HEK293 (cell line): Measurements from ENCODE around the gene BEGAIN.

Source experiments
- OSR2 ChIP-seq: fragments of 450-650 bp; formaldehyde crosslinking; IDR thresholded peaks from 2 replicates; pipeline ENCODE4 v1.5.1; 2016; ENCODE audit warnings: missing biosample characterization, missing genetic modification characterization
- SALL2 ChIP-seq: fragments of 450-650 bp; formaldehyde crosslinking; IDR thresholded peaks from 2 replicates; pipeline ENCODE4 v1.5.0; 2017; ENCODE audit warnings: missing biosample characterization, mild to moderate bottlenecking, missing genetic modification characterization, borderline replicate concordance
- SP2 ChIP-seq: fragments of 450-650 bp; formaldehyde crosslinking; IDR thresholded peaks from 2 replicates; pipeline ENCODE4 v1.5.1; 2016; ENCODE audit warnings: missing biosample characterization, missing genetic modification characterization
- YY2 ChIP-seq: fragments of 450-650 bp; formaldehyde crosslinking; IDR thresholded peaks from 2 replicates; pipeline ENCODE4 v1.5.1; 2016; ENCODE audit warnings: missing biosample characterization, missing genetic modification characterization
- ZBTB49 ChIP-seq: fragments of 450-650 bp; formaldehyde crosslinking; IDR thresholded peaks from 2 replicates; pipeline ENCODE4 v1.5.1; 2016; ENCODE audit warnings: missing biosample characterization, missing genetic modification characterization, low read depth
- ZNF155 ChIP-seq: fragments of 450-650 bp; formaldehyde crosslinking; IDR thresholded peaks from 2 replicates; pipeline ENCODE4 v1.5.1; 2016; ENCODE audit warnings: missing biosample characterization, missing genetic modification characterization
- ZNF16 ChIP-seq: fragments of 450-650 bp; formaldehyde crosslinking; IDR thresholded peaks from 2 replicates; pipeline ENCODE4 v1.5.1; 2016; ENCODE audit warnings: low read depth, missing biosample characterization, missing genetic modification characterization
- ZNF214 ChIP-seq: fragments of 450-650 bp; formaldehyde crosslinking; IDR thresholded peaks from 2 replicates; pipeline ENCODE4 v1.5.1; 2017; ENCODE audit warnings: missing biosample characterization, mild to moderate bottlenecking, missing genetic modification characterization, borderline replicate concordance
- ZNF473 ChIP-seq: fragments of 450-650 bp; formaldehyde crosslinking; IDR thresholded peaks from 2 replicates; pipeline ENCODE4 v1.5.1; 2017; ENCODE audit warnings: missing biosample characterization, missing genetic modification characterization
- ZNF529 ChIP-seq: fragments of 450-650 bp; formaldehyde crosslinking; IDR thresholded peaks from 2 replicates; pipeline ENCODE4 v1.5.1; 2017; ENCODE audit warnings: missing genetic modification characterization, missing biosample characterization; ENCODE audit not compliant: insufficient replicate concordance
- ZNF585B ChIP-seq: fragments of 450-650 bp; formaldehyde crosslinking; IDR thresholded peaks from 2 replicates; pipeline ENCODE4 v1.5.1; 2016; ENCODE audit warnings: missing biosample characterization, missing genetic modification characterization
- ZNF596 ChIP-seq: fragments of 450-650 bp; IDR thresholded peaks from 2 replicates; pipeline ENCODE4 v1.5.0; 2018; ENCODE audit warnings: missing biosample characterization, mild to moderate bottlenecking, missing genetic modification characterization, moderate library complexity
- ZNF626 ChIP-seq: fragments of 450-650 bp; sonication (Bioruptor Pico); formaldehyde crosslinking; IDR thresholded peaks from 2 replicates; pipeline ENCODE4 v1.5.1; 2018; ENCODE audit warnings: missing biosample characterization, missing genetic modification characterization, inconsistent platforms
- ZNF768 ChIP-seq: fragments of 450-650 bp; formaldehyde crosslinking; IDR thresholded peaks from 2 replicates; pipeline ENCODE4 v1.5.1; 2018; ENCODE audit warnings: missing biosample characterization, mild to moderate bottlenecking, missing genetic modification characterization
- ZNF792 ChIP-seq: fragments of 450-650 bp; formaldehyde crosslinking; IDR thresholded peaks from 2 replicates; pipeline ENCODE4 v1.5.1; 2016; ENCODE audit warnings: missing biosample characterization, missing genetic modification characterization
- ZSCAN30 ChIP-seq: fragments of 450-650 bp; IDR thresholded peaks from 2 replicates; pipeline ENCODE4 v1.5.1; 2018; ENCODE audit warnings: missing biosample characterization, mild to moderate bottlenecking, missing genetic modification characterization, moderate library complexity
- TF ChIP-seq, protein P1 (sequence below): fragments of 450-650 bp; formaldehyde crosslinking; IDR thresholded peaks from 2 replicates; pipeline ENCODE4 v1.5.1; 2016; ENCODE audit warnings: missing biosample characterization, missing genetic modification characterization
- TF ChIP-seq, protein P2 (sequence below): fragments of 450-650 bp; formaldehyde crosslinking; IDR thresholded peaks from 2 replicates; pipeline ENCODE4 v1.5.1; 2017; ENCODE audit warnings: missing biosample characterization, missing genetic modification characterization
- TF ChIP-seq, protein P3 (sequence below): fragments of 450-650 bp; formaldehyde crosslinking; IDR thresholded peaks from 2 replicates; pipeline ENCODE4 v1.5.0; 2017; ENCODE audit warnings: missing biosample characterization, missing genetic modification characterization, borderline replicate concordance
- TF ChIP-seq, protein P4 (sequence below): fragments of 450-650 bp; formaldehyde crosslinking; conservative IDR thresholded peaks from 2 replicates; pipeline ENCODE4 v1.5.1; 2016; ENCODE audit warnings: low read depth, missing biosample characterization, missing genetic modification characterization

BEGAIN gene

GRCh38 chr14:100602621-100603230 lies 15.5 kb upstream of the BEGAIN start (continued):
- TF ChIP-seq ZBTB49 (no peak), ZNF16 (tag by site-specific recombination) (no peak), SALL2 (tag by site-specific recombination) (no peak), ZNF792 (tag by site-specific recombination) (no peak), OSR2 (tag by site-specific recombination) (no peak), ZNF596 (tag by site-specific recombination) (no peak), ZSCAN30 (tag by site-specific recombination) (no peak), ZNF626 (tag by site-specific recombination) (no peak), ZNF768 (tag by site-specific recombination) (no peak), ZNF529 (tag by site-specific recombination) (no peak), ZNF473 (tag by site-specific recombination) (0 out of 2 replicates have a peak, but pooled peaks have one; percentile 37), ZNF585B (no peak), ZNF155 (tag by site-specific recombination) (0 out of 2 replicates have a peak, but pooled peaks have one; percentile 33), SP2 (no peak), ZNF214 (no peak), YY2 (tag by site-specific recombination) (no peak)
- TF ChIP-seq, protein P1, sequence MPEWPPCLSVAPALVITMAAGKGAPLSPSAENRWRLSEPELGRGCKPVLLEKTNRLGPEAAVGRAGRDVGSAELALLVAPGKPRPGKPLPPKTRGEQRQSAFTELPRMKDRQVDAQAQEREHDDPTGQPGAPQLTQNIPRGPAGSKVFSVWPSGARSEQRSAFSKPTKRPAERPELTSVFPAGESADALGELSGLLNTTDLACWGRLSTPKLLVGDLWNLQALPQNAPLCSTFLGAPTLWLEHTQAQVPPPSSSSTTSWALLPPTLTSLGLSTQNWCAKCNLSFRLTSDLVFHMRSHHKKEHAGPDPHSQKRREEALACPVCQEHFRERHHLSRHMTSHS (tag by site-specific recombination): no peak
- TF ChIP-seq, protein P2, sequence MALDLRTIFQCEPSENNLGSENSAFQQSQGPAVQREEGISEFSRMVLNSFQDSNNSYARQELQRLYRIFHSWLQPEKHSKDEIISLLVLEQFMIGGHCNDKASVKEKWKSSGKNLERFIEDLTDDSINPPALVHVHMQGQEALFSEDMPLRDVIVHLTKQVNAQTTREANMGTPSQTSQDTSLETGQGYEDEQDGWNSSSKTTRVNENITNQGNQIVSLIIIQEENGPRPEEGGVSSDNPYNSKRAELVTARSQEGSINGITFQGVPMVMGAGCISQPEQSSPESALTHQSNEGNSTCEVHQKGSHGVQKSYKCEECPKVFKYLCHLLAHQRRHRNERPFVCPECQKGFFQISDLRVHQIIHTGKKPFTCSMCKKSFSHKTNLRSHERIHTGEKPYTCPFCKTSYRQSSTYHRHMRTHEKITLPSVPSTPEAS (tag by site-specific recombination): peak; percentile 87
- TF ChIP-seq, protein P3, sequence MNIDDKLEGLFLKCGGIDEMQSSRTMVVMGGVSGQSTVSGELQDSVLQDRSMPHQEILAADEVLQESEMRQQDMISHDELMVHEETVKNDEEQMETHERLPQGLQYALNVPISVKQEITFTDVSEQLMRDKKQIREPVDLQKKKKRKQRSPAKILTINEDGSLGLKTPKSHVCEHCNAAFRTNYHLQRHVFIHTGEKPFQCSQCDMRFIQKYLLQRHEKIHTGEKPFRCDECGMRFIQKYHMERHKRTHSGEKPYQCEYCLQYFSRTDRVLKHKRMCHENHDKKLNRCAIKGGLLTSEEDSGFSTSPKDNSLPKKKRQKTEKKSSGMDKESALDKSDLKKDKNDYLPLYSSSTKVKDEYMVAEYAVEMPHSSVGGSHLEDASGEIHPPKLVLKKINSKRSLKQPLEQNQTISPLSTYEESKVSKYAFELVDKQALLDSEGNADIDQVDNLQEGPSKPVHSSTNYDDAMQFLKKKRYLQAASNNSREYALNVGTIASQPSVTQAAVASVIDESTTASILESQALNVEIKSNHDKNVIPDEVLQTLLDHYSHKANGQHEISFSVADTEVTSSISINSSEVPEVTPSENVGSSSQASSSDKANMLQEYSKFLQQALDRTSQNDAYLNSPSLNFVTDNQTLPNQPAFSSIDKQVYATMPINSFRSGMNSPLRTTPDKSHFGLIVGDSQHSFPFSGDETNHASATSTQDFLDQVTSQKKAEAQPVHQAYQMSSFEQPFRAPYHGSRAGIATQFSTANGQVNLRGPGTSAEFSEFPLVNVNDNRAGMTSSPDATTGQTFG: 0 out of 2 replicates have a peak, but pooled peaks have one; percentile 16
- TF ChIP-seq, protein P4, sequence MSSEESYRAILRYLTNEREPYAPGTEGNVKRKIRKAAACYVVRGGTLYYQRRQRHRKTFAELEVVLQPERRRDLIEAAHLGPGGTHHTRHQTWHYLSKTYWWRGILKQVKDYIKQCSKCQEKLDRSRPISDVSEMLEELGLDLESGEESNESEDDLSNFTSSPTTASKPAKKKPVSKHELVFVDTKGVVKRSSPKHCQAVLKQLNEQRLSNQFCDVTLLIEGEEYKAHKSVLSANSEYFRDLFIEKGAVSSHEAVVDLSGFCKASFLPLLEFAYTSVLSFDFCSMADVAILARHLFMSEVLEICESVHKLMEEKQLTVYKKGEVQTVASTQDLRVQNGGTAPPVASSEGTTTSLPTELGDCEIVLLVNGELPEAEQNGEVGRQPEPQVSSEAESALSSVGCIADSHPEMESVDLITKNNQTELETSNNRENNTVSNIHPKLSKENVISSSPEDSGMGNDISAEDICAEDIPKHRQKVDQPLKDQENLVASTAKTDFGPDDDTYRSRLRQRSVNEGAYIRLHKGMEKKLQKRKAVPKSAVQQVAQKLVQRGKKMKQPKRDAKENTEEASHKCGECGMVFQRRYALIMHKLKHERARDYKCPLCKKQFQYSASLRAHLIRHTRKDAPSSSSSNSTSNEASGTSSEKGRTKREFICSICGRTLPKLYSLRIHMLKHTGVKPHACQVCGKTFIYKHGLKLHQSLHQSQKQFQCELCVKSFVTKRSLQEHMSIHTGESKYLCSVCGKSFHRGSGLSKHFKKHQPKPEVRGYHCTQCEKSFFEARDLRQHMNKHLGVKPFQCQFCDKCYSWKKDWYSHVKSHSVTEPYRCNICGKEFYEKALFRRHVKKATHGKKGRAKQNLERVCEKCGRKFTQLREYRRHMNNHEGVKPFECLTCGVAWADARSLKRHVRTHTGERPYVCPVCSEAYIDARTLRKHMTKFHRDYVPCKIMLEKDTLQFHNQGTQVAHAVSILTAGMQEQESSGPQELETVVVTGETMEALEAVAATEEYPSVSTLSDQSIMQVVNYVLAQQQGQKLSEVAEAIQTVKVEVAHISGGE (tag by site-specific recombination): no peak
- TF ChIP-seq, all 188 proteins: peak for 8
